CD4-positive, CD25-positive, alpha-beta regulatory T cell (primary cell): Measurements from ENCODE around the gene MRS2. TPM values are rescaled to one million over a fixed set of nuclear protein-coding genes. Genes with fewer than 3 reads are reported as not detected.

Experiments used
- ATAC-seq, 2 donors: fragments of 150-1000 bp; cut with Tn5 transposase; one replicate each; pipeline ENCODE4 v1.10.0; 2021; ENCODE audit warnings: low read depth in 2 of 2, moderate number of reproducible peaks in 2 of 2, moderate library complexity in 1 of 2
- DNase-seq, 3 donors: peaks; one replicate each; pipeline versions ENCODE4 v3.0.0 to v3.0.0-alpha.2; 2012 to 2022; ENCODE audit warnings: mixed read lengths in 1 of 3
- H3K27ac ChIP-seq: one replicate; pipeline ENCODE4 v1.7.0; 2013; ENCODE audit warnings: mild to moderate bottlenecking, low read length; ENCODE audit not compliant: insufficient read depth, poor library complexity, severe bottlenecking
- H3K27me3 ChIP-seq: one replicate; pipeline ENCODE4 v1.7.0; 2013; ENCODE audit warnings: low read length; ENCODE audit not compliant: control insufficient read depth, insufficient read depth
- H3K36me3 ChIP-seq: one replicate; pipeline ENCODE4 v1.7.0; 2013; ENCODE audit warnings: mild to moderate bottlenecking, low read length, moderate library complexity; ENCODE audit not compliant: control insufficient read depth, insufficient read depth
- H3K4me1 ChIP-seq: 2 replicates; pipeline ENCODE4 v1.7.0; 2013; ENCODE audit warnings: mild to moderate bottlenecking, low read length; ENCODE audit not compliant: insufficient read depth, control insufficient read depth, poor library complexity, severe bottlenecking
- H3K4me3 ChIP-seq: one replicate; pipeline ENCODE4 v1.7.0; 2013; ENCODE audit warnings: low read depth, mild to moderate bottlenecking, low read length, moderate library complexity
- H3K9me3 ChIP-seq, 2 experiments: 1 replicate in 1 of 2; 2 replicates in 1 of 2; pipeline ENCODE4 v1.7.0; 2013; ENCODE audit warnings: low read length in 2 of 2, mild to moderate bottlenecking in 1 of 2, moderate library complexity in 1 of 2; ENCODE audit not compliant: control insufficient read depth in 2 of 2
- H3K27ac Mint-ChIP-seq, 3 donors: one replicate each; pipeline ENCODE4 v1.8.0; 2020 to 2022; ENCODE audit warnings: mild to moderate bottlenecking in 3 of 3, mixed read lengths in 3 of 3, moderate library complexity in 2 of 3
- H3K27me3 Mint-ChIP-seq: one replicate; pipeline ENCODE4 v1.8.0; 2022; ENCODE audit warnings: mild to moderate bottlenecking, mixed read lengths
- H3K36me3 Mint-ChIP-seq: one replicate; pipeline ENCODE4 v1.8.0; 2020; ENCODE audit warnings: mixed read lengths
- H3K4me1 Mint-ChIP-seq, 4 donors: one replicate each; pipeline ENCODE4 v1.8.0; 2020 to 2022; ENCODE audit warnings: mixed read lengths in 4 of 4, mild to moderate bottlenecking in 1 of 4
- H3K4me3 Mint-ChIP-seq, 4 donors: one replicate each; pipeline ENCODE4 v1.8.0; 2020 to 2022; ENCODE audit warnings: mild to moderate bottlenecking in 4 of 4, mixed read lengths in 4 of 4, moderate library complexity in 3 of 4
- H3K9me3 Mint-ChIP-seq, 7 donors: one replicate each; pipeline ENCODE4 v1.8.0; 2020 to 2022; ENCODE audit warnings: mixed read lengths in 7 of 7, mild to moderate bottlenecking in 3 of 7, moderate library complexity in 2 of 7
- polyA plus RNA-seq, 4 donors: library from polyadenylated mRNA; unstranded; fragments of 300-500 nt; fragmentation: Illumina TruSeq; gene quantifications; one replicate each; pipeline ENCODE4 v1.2.3, GENCODE V29; 2021
- total RNA-seq: library from RNA; stranded (reverse); gene quantifications from one replicate; pipeline ENCODE4 v1.2.3, GENCODE V29; 2022

Gene MRS2, protein sequence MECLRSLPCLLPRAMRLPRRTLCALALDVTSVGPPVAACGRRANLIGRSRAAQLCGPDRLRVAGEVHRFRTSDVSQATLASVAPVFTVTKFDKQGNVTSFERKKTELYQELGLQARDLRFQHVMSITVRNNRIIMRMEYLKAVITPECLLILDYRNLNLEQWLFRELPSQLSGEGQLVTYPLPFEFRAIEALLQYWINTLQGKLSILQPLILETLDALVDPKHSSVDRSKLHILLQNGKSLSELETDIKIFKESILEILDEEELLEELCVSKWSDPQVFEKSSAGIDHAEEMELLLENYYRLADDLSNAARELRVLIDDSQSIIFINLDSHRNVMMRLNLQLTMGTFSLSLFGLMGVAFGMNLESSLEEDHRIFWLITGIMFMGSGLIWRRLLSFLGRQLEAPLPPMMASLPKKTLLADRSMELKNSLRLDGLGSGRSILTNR
- total RNA-seq (9.7 TPM), polyA plus RNA-seq (10 to 100 TPM; 15.8 to 17.5 (median 16.4) TPM)

DNA sequence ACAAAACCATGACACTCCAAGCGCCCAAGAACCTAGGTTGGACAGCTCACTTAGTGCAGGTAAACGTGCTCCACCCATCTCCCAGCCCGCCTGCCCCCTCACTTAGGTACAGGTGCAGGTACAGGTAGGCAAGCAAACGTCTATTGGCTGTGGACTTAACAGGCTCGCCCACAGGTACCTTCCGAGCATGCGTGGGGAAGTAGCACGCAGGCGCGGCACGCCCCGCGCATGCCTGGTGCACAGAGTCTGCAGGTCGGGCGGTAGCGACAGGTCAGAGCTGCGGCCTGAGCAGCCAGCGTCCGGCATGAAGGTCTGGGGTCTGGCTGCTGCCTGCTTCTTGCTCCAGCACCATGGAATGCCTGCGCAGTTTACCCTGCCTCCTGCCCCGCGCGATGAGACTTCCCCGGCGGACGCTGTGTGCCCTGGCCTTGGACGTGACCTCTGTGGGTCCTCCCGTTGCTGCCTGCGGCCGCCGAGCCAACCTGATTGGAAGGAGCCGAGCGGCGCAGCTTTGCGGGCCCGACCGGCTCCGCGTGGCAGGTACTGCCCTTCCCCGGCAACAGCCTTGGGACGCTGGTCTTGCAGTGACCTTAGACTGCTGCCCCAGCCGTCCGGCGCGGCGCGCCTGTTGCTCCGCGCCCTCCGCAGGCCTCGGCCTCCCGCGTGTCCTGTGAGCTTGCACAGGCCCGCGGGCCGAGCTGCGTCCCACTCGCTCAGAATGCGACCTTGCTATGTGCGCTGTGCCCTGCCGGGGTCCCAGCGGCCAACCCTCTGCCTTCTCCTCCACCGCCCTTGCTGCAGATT is at the start of gene MRS2:
MRS2 (plus strand) TSS at position 240 of the 804 bp plus-strand sequence; CDS start at position 351, 111 bp downstream.
- peaks cover 3% of the 10 kb centered on the region for H3K27me3 ChIP-seq
- peak within 1 kb of the TSS; percentile 56 to 94 (median 91) for H3K27ac Mint-ChIP-seq
- peaks cover 28% of the 10 kb centered on the region for H3K27me3 Mint-ChIP-seq
- H3K4me1 Mint-ChIP-seq = peaks cover 11 to 39% (median 23%) of the 10 kb centered on the region in 4 donors
- no peaks in the 10 kb centered on the region for H3K9me3 ChIP-seq
- H3K27ac ChIP-seq = peak within 1 kb of the TSS; percentile 39
- peak within 1 kb of the TSS; percentile 90 for H3K4me3 ChIP-seq
- H3K36me3 Mint-ChIP-seq = peaks cover 4% of the 10 kb centered on the region
- ATAC-seq (peak; percentile 86 to 90), DNase-seq (peak; percentile 63 to 86 (median 75))
- H3K4me1 ChIP-seq = peaks cover 21% of the 10 kb centered on the region
- H3K36me3 ChIP-seq = peaks cover 10% of the 10 kb centered on the region
- H3K4me3 Mint-ChIP-seq = peak within 1 kb of the TSS; percentile 88 to 97 (median 93)
- peaks cover 0 to 2% (median 0%) of the 10 kb centered on the region in 7 donors for H3K9me3 Mint-ChIP-seq

- H3K9me3 ChIP-seq = no peaks in the 10 kb centered on the region
- no peak overlapping the region for H3K4me3 Mint-ChIP-seq
- H3K9me3 Mint-ChIP-seq = peaks cover 0 to 2% (median 0%) of the 10 kb centered on the region in 7 donors
- ATAC-seq (no peak), DNase-seq (no peak)
- H3K36me3 Mint-ChIP-seq = no peaks in the 10 kb centered on the region
- H3K4me1 ChIP-seq = peaks cover 12% of the 10 kb centered on the region
- H3K4me3 ChIP-seq = no peak overlapping the region
- no peaks in the 10 kb centered on the region for H3K27me3 ChIP-seq
- H3K4me1 Mint-ChIP-seq = peaks cover 0 to 15% (median 12%) of the 10 kb centered on the region in 4 donors
- H3K27ac ChIP-seq = no peak overlapping the region
- H3K27ac Mint-ChIP-seq = no peak overlapping the region
- H3K27me3 Mint-ChIP-seq = peaks cover 22% of the 10 kb centered on the region
- no peaks in the 10 kb centered on the region for H3K36me3 ChIP-seq
Observed at GRCh38 chr6:24353861-24354260, 48.9 kb upstream of the MRS2 start.

DNA sequence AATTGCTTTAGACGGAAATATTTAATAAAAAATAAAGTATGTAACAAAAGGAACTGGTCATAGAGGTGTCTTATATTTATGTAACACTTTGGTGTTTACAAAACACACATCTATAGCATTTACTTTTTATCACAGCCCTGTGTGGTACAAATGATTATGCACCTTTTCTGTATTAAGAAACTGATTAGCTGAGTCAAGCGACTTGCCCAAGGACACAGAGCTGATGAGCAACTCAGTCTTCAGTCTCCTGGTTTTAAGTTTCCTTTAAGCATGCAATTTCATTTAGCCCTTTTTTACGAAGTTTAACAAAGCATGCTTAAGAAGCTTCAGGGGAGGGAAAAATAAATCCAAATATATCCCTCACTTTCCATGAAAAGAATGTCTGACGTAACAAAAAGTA is 47.3 kb upstream of the MRS2 start:
- no peaks in the 10 kb centered on the region for H3K9me3 ChIP-seq
- no peaks in the 10 kb centered on the region for H3K36me3 ChIP-seq
- H3K4me1 ChIP-seq = peaks cover 21% of the 10 kb centered on the region
- Mint-ChIP-seq H3K36me3 (no peaks in the 10 kb centered on the region), H3K4me1 (peaks cover 0 to 22% (median 15%) of the 10 kb centered on the region in 4 donors), H3K27me3 (peaks cover 26% of the 10 kb centered on the region), H3K9me3 (peaks cover 0 to 2% (median 0%) of the 10 kb centered on the region in 7 donors), H3K4me3 (no peak overlapping the region), H3K27ac (no peak overlapping the region)
- no peak overlapping the region for H3K27ac ChIP-seq
- H3K27me3 ChIP-seq = peaks cover 3% of the 10 kb centered on the region
- ATAC-seq = no peak
- no peak for DNase-seq
- no peak overlapping the region for H3K4me3 ChIP-seq

- Mint-ChIP-seq H3K4me3 (peak overlapping the region in 1 of 4 donors; percentile 22), H3K27ac (no peak overlapping the region), H3K36me3 (no peaks in the 10 kb centered on the region), H3K9me3 (peaks cover 0 to 2% (median 0%) of the 10 kb centered on the region in 7 donors), H3K4me1 (peaks cover 0 to 26% (median 21%) of the 10 kb centered on the region in 4 donors), H3K27me3 (peaks cover 30% of the 10 kb centered on the region)
- ATAC-seq = no peak
- H3K27ac ChIP-seq = no peak overlapping the region
- H3K36me3 ChIP-seq = no peaks in the 10 kb centered on the region
- H3K4me1 ChIP-seq = peaks cover 21% of the 10 kb centered on the region
- no peak overlapping the region for H3K4me3 ChIP-seq
- no peak for DNase-seq
- H3K9me3 ChIP-seq = no peaks in the 10 kb centered on the region
- peaks cover 3% of the 10 kb centered on the region for H3K27me3 ChIP-seq
Observed at GRCh38 chr6:24356310-24356973, 46.3 kb upstream of the MRS2 start.

DNA sequence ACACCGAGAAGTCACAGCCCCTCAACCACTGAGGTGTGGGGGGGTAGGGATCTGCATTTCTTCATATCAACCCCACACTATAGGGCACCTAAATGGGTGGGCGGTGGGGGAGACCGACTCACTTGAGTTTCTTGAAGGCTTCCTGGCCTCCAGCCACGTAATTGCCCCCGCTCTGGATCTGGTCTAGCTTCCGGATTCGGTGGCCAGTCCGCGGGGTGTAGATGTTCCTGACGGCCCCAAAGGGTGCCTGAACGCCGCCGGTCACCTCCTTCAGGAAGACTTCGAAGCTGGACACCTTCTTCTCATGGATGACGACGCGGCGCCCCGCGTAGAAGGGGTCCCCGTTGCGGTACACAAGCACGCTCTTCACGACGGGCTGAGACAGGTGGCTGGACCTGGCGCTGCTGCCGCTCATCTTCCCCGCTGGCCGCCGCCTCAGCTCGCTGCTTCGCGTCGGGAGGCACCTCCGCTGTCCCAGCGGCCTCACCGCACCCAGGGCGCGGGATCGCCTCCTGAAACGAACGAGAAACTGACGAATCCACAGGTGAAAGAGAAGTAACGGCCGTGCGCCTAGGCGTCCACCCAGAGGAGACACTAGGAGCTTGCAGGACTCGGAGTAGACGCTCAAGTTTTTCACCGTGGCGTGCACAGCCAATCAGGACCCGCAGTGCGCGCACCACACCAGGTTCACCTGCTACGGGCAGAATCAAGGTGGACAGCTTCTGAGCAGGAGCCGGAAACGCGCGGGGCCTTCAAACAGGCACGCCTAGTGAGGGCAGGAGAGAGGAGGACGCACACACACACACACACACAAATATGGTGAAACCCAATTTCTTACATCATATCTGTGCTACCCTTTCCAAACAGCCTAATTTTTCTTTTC is 45.2 kb upstream of the MRS2 start, which contains the start of gene DCDC2:
DCDC2 (minus strand) TSS at position 724 of the 883 bp plus-strand sequence; CDS start at position 415, 309 bp downstream.
- Histone ChIP-seq H3K9me3 (no peaks in the 10 kb centered on the region), H3K27ac (no peak within 1 kb of the TSS), H3K27me3 (peaks cover 9% of the 10 kb centered on the region), H3K36me3 (no peaks in the 10 kb centered on the region), H3K4me3 (peak within 1 kb of the TSS; percentile 38), H3K4me1 (peaks cover 21% of the 10 kb centered on the region)
- peak; percentile 18 to 38 for ATAC-seq
- peaks cover 0 to 26% (median 21%) of the 10 kb centered on the region in 4 donors for H3K4me1 Mint-ChIP-seq
- peak within 1 kb of the TSS; percentile 76 to 86 (median 77) for H3K4me3 Mint-ChIP-seq
- peak within 1 kb of the TSS in 1 of 3 donors; percentile 21 for H3K27ac Mint-ChIP-seq
- DNase-seq = peak; percentile 6 to 58 (median 41)
- H3K27me3 Mint-ChIP-seq = peaks cover 30% of the 10 kb centered on the region
- H3K36me3 Mint-ChIP-seq = no peaks in the 10 kb centered on the region
- peaks cover 0 to 2% (median 0%) of the 10 kb centered on the region in 7 donors for H3K9me3 Mint-ChIP-seq

DNA sequence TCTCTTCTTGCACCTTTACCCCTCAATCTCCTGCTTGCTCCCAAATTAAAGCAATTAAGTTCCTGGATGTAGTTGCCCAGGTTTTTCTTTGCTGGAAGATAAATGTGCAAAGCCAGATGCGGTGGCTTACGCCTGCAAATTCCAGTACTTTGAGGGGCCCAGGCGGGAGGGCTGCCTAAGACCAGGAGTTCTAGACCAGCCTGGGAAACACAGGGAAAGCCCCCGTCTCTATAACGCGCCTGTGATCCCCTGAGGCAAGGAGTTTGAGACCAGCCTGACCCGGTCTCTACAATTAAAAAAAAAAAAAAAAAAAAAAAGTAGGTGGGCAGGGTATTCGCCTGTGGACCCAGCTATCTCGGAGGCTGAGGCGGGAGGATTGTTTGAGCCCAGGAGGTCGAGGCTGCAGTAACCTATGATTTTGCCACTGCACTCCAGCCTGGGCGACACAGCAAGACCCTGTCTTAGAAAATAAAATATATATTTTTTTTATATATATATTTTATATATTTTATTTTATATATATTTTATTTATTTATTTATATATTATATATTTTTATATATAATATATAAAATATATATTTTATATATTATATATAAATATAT is 44.4 kb upstream of the MRS2 start:
- peaks cover 0 to 2% (median 0%) of the 10 kb centered on the region in 7 donors for H3K9me3 Mint-ChIP-seq
- H3K4me3 Mint-ChIP-seq = peak overlapping the region; percentile 76 to 86 (median 77)
- no peaks in the 10 kb centered on the region for H3K36me3 ChIP-seq
- H3K4me1 Mint-ChIP-seq = peaks cover 0 to 26% (median 21%) of the 10 kb centered on the region in 4 donors
- H3K27ac ChIP-seq = no peak overlapping the region
- ATAC-seq (no peak), DNase-seq (peak in 1 of 3 donors; percentile 2)
- H3K36me3 Mint-ChIP-seq = no peaks in the 10 kb centered on the region
- no peaks in the 10 kb centered on the region for H3K9me3 ChIP-seq
- H3K4me3 ChIP-seq = peak overlapping the region; percentile 38
- peak overlapping the region in 1 of 3 donors; percentile 21 for H3K27ac Mint-ChIP-seq
- peaks cover 21% of the 10 kb centered on the region for H3K4me1 ChIP-seq
- H3K27me3 Mint-ChIP-seq = peaks cover 30% of the 10 kb centered on the region
- H3K27me3 ChIP-seq = peaks cover 12% of the 10 kb centered on the region
